Endothelial cell of umbilical vein (primary cell): ENCODE measurements around the gene MMP14. TPM values are rescaled to one million over a fixed set of nuclear protein-coding genes. Genes with fewer than 3 reads are reported as not detected.

Source experiments
- BruUV-seq: library from RNA; stranded (reverse); fragments of 400-500 nt; replicated peaks from 2 replicates; lab custom pipeline; 2021; lab: Mats Ljungman, UMichigan
- CTCF ChIA-PET: fragments of 300-600, 350-600 bp; sonication (Branson Sonifier 250); formaldehyde crosslinking; loops from one replicate; lab custom pipeline; 2021; ENCODE audit warnings: antibody characterized with exemption, inconsistent platforms; lab: Charles Lee
- POLR2A ChIA-PET: fragments of 300-600, 350-600 bp; sonication (Branson Sonifier 250); formaldehyde crosslinking; loops from one replicate; lab custom pipeline; 2021; ENCODE audit warnings: antibody characterized with exemption, inconsistent platforms; lab: Charles Lee
- DNase-seq: peaks from one replicate; pipeline ENCODE4 v3.0.0-alpha.2; 2011; ENCODE audit warnings: low read depth, low spot score
- FAIRE-seq: peaks from 2 replicates; lab custom pipeline; 2011; peaks lifted over from hg19 to GRCh38; lab: Jason Lieb, UNC
- H2AFZ ChIP-seq: 2 replicates; pipeline ENCODE4 v1.6.0; 2012; ENCODE audit warnings: low read depth, low read length, control low read depth, inconsistent platforms
- H3K27ac ChIP-seq: 2 replicates; pipeline ENCODE4 v1.5.1; 2011; ENCODE audit warnings: low read depth, mild to moderate bottlenecking, control low read depth, low read length, moderate library complexity; ENCODE audit not compliant: insufficient read depth
- H3K27me3 ChIP-seq, 2 experiments: 2 replicates each; pipeline versions ENCODE4 v1.6.0 to v1.6.1; 2011; ENCODE audit warnings: low read length in 2 of 2, mixed read lengths in 1 of 2; ENCODE audit not compliant: control insufficient read depth in 2 of 2, insufficient read depth in 2 of 2
- H3K36me3 ChIP-seq, 2 experiments: 2 replicates in 1 of 2; 3 replicates in 1 of 2; pipeline ENCODE4 v1.5.1; 2011; ENCODE audit warnings: low read length in 2 of 2, mild to moderate bottlenecking in 1 of 2, moderate library complexity in 1 of 2; ENCODE audit not compliant: control insufficient read depth in 2 of 2, insufficient read depth in 2 of 2; ENCODE audit errors: extremely low read depth in 1 of 2
- H3K4me1 ChIP-seq: 3 replicates; pipeline ENCODE4 v1.5.1; 2011; ENCODE audit warnings: mild to moderate bottlenecking, low read length; ENCODE audit not compliant: control insufficient read depth, insufficient read depth; ENCODE audit errors: extremely low read depth
- H3K4me2 ChIP-seq: 2 replicates; pipeline ENCODE4 v1.6.1; 2011; ENCODE audit warnings: low read length, control low read depth, mixed read lengths; ENCODE audit not compliant: insufficient read depth
- H3K4me3 ChIP-seq, 3 experiments: fragments of 200-600 bp in 1 of 3; sonication (generic), shearing (Covaris generic) in 1 of 3; replicated peaks in 1 of 3; 2 replicates each; pipeline ENCODE4 v1.5.1; 2011 to 2016; ENCODE audit warnings: control low read depth in 3 of 3, low read length in 3 of 3, mild to moderate bottlenecking in 2 of 3, inconsistent platforms in 1 of 3, low read depth in 1 of 3, moderate library complexity in 1 of 3; ENCODE audit not compliant: insufficient read depth in 1 of 3
- H3K79me2 ChIP-seq: 2 replicates; pipeline ENCODE4 v1.6.0; 2012; ENCODE audit warnings: low read length, inconsistent platforms; ENCODE audit not compliant: control insufficient read depth, insufficient read depth
- H3K9ac ChIP-seq: replicated peaks from 2 replicates; pipeline ENCODE3; 2011; ENCODE audit warnings: low read length, control low read depth; ENCODE audit not compliant: insufficient read depth; ENCODE audit errors: extremely low read depth
- H3K9me1 ChIP-seq: replicated peaks from 3 replicates; pipeline ENCODE4 v1.6.0; 2011; ENCODE audit warnings: mild to moderate bottlenecking, low read length; ENCODE audit not compliant: control insufficient read depth, insufficient read depth; ENCODE audit errors: extremely low read depth
- H3K9me3 ChIP-seq: replicated peaks from 2 replicates; pipeline ENCODE4 v1.5.1; 2012; ENCODE audit warnings: low read length, inconsistent platforms; ENCODE audit not compliant: control insufficient read depth, insufficient read depth
- H4K20me1 ChIP-seq: replicated peaks from 2 replicates; pipeline ENCODE3; 2011; ENCODE audit warnings: mild to moderate bottlenecking, low read length; ENCODE audit not compliant: control insufficient read depth, insufficient read depth; ENCODE audit errors: extremely low read depth
- EZH2 ChIP-seq: IDR thresholded peaks from 2 replicates; pipeline ENCODE4 v1.6.1; 2012; ENCODE audit warnings: borderline replicate concordance, low read depth, mild to moderate bottlenecking, moderate library complexity, low read length, inconsistent platforms; ENCODE audit not compliant: severe bottlenecking
- FOS ChIP-seq: IDR thresholded peaks from 2 replicates; pipeline ENCODE4 v1.6.1; 2011; ENCODE audit warnings: mild to moderate bottlenecking, low read length, moderate library complexity, borderline replicate concordance; ENCODE audit not compliant: insufficient read depth
- GATA2 ChIP-seq: IDR thresholded peaks from 2 replicates; pipeline ENCODE4 v1.7.0; 2011; ENCODE audit warnings: low read depth, mild to moderate bottlenecking, moderate library complexity, mixed read lengths, low read length; ENCODE audit not compliant: insufficient read length, insufficient read depth
- JUN ChIP-seq: IDR thresholded peaks from 2 replicates; pipeline ENCODE4 v1.6.1; 2011; ENCODE audit warnings: borderline replicate concordance, low read depth; ENCODE audit not compliant: insufficient read length, insufficient read depth
- MYC ChIP-seq: IDR thresholded peaks from one replicate; pipeline ENCODE4 v1.6.1; 2011; ENCODE audit warnings: mild to moderate bottlenecking, low read depth, low read length
- POLR2A ChIP-seq: IDR thresholded peaks from 2 replicates; pipeline ENCODE4 v1.6.1; 2012; ENCODE audit warnings: low read depth, mild to moderate bottlenecking, control low read depth, low read length
- POLR2AphosphoS5 ChIP-seq: IDR thresholded peaks from 2 replicates; pipeline ENCODE4 v1.6.1; 2012; ENCODE audit warnings: low read depth, mild to moderate bottlenecking, control low read depth, low read length, moderate library complexity; ENCODE audit not compliant: insufficient read depth
- dilution Hi-C: fragments of 300-500 bp; cut with MboI; formaldehyde crosslinking; loops from one replicate; pipeline ENCODE4 v1.15.0; 2019; ENCODE audit warnings: low sequenced_read_pairs; ENCODE audit not compliant: extremely low pct_ligation_motif_present
- intact Hi-C: fragments of 100-400 bp; cut with micrococcal nuclease; formaldehyde crosslinking; loops from one replicate; pipeline ENCODE4 v1.10.0; 2022
- polyA plus RNA-seq, 4 experiments: library from polyadenylated mRNA; depleted of rRNA in 3 of 4; stranded (reverse) in 3 of 4; unstranded in 1 of 4; fragments of >200 nt; gene quantifications; 2 replicates each; pipeline versions ENCODE4 v1.2.1 to v1.2.3, GENCODE V29; 2011 to 2012; ENCODE audit warnings: missing spikeins in 1 of 4
- total RNA-seq: library from RNA; stranded (reverse); gene quantifications from 2 replicates; pipeline ENCODE4 v1.2.3, GENCODE V29; 2021
- TF ChIP-seq, protein P1 (sequence below), 2 donors: IDR thresholded peaks; 1 replicate in 1 of 2; 2 replicates in 1 of 2; pipeline ENCODE4 v1.5.1; 2011; ENCODE audit warnings: low read length in 2 of 2, mild to moderate bottlenecking in 2 of 2, moderate library complexity in 2 of 2, control low read depth in 1 of 2, inconsistent platforms in 1 of 2, low read depth in 1 of 2; ENCODE audit not compliant: insufficient read depth in 1 of 2; ENCODE audit errors: extremely low read depth in 1 of 2
- TF ChIP-seq, protein P2 (sequence below): IDR thresholded peaks from 2 replicates; pipeline ENCODE4 v1.6.1; 2011; ENCODE audit not compliant: insufficient read depth, insufficient read length

Gene MMP14
- total and polyA plus RNA-seq, 2 donors (not counting 3 experiments of a cell fraction or from before 2014, with no cell fraction given) = 506 to 603 TPM

DNA sequence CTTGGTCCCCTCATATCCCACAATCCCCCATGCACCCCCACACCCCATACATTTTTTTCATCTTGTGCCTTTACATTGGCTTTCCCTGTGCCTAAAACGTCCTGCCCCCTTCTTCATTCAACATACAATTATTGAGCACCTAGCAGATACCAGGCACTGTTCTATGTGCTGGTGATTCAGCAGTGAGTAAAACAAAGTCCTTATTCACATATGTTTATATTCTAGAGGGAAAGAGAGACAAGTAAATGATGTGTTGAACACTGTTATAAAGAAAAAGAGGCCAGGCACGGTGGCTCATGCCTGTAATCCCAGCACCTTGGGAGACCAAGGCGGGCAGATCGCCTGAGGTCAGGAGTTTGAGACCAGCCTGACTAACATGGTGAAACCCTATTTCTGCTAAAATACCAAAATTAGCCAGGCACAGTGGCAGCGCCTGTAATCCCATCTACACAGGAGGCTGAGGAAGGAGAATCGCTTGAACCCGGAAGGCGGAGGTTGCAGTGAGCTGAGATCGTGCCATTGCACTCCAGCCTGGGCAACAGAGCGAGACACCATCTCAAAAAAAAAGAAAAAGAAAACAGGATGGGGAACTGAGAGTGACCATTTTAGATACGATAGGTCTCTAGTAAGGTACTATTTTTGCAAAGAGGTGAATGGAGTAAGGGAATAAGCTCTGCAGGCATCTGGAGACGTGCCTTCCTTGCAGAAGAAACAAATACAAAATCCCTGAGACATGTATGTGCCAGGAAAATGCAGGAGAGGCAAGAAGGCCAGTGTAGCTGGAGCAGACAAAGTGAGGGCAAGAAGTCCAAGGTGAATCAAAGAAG, 33.3 kb upstream of the MMP14 start:
- Histone ChIP-seq H3K9me3 (no peaks in the 10 kb centered on the region), H3K79me2 (no peaks in the 10 kb centered on the region), H3K27ac (no peak overlapping the region), H3K27me3 (no peaks in the 10 kb centered on the region), H2AFZ (no peak overlapping the region), H3K9me1 (no peaks in the 10 kb centered on the region), H4K20me1 (no peaks in the 10 kb centered on the region), H3K4me2 (no peak overlapping the region), H3K4me3 (no peak overlapping the region), H3K9ac (no peak overlapping the region), H3K36me3 (no peaks in the 10 kb centered on the region), H3K4me1 (no peaks in the 10 kb centered on the region)
- FAIRE-seq (no peak), DNase-seq (no peak)
- no TSS peak for BruUV-seq
- no peak for TF ChIP-seq MYC
- no peak for TF ChIP-seq GATA2
- no peak for TF ChIP-seq EZH2
- no peak for TF ChIP-seq POLR2A
- TF ChIP-seq, protein P1, sequence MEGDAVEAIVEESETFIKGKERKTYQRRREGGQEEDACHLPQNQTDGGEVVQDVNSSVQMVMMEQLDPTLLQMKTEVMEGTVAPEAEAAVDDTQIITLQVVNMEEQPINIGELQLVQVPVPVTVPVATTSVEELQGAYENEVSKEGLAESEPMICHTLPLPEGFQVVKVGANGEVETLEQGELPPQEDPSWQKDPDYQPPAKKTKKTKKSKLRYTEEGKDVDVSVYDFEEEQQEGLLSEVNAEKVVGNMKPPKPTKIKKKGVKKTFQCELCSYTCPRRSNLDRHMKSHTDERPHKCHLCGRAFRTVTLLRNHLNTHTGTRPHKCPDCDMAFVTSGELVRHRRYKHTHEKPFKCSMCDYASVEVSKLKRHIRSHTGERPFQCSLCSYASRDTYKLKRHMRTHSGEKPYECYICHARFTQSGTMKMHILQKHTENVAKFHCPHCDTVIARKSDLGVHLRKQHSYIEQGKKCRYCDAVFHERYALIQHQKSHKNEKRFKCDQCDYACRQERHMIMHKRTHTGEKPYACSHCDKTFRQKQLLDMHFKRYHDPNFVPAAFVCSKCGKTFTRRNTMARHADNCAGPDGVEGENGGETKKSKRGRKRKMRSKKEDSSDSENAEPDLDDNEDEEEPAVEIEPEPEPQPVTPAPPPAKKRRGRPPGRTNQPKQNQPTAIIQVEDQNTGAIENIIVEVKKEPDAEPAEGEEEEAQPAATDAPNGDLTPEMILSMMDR (IDR thresholded peaks at IDR 0.05; ENCODE audit: extremely low read depth in 1 of 2, insufficient read depth in 1 of 2, low read depth in 1 of 2, low read length in 2 of 2) = no peak
- TF ChIP-seq, protein P2, sequence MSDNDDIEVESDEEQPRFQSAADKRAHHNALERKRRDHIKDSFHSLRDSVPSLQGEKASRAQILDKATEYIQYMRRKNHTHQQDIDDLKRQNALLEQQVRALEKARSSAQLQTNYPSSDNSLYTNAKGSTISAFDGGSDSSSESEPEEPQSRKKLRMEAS = no peak
- TF ChIP-seq FOS = no peak
- TF ChIP-seq POLR2AphosphoS5 = no peak
- no peak for TF ChIP-seq JUN
- ChIA-PET POLR2A (no interaction called here), CTCF (no interaction called here)
- intact Hi-C loops (no loop called here), dilution Hi-C loops (no loop called here)
